Esophagus muscularis mucosa (tissue), 4 donors: ENCODE measurements around the gene TMEM132C. TPM values are rescaled to one million over a fixed set of nuclear protein-coding genes. Genes with fewer than 3 reads are reported as not detected.

Experiments
- DNase-seq: peaks from one replicate; pipeline ENCODE4 v3.0.0-alpha.2; 2017; ENCODE audit errors: extremely low spot score
- H3K27ac ChIP-seq, 4 donors: fragments of 200-600 bp; sonication (generic); replicated peaks in 1 of 4; 1 replicate in 3 of 4; 2 replicates in 1 of 4; pipeline ENCODE4 v1.5.1; 2016 to 2019; ENCODE audit warnings: mild to moderate bottlenecking in 1 of 4
- H3K27me3 ChIP-seq, 4 donors: fragments of 200-600 bp; sonication (generic); one replicate each; pipeline versions ENCODE4 v1.5.1 to v1.6.0; 2016 to 2019
- H3K36me3 ChIP-seq, 4 donors: fragments of 200-600 bp; sonication (generic); one replicate each; pipeline ENCODE4 v1.5.1; 2016 to 2019
- H3K4me1 ChIP-seq, 4 donors: fragments of 200-600 bp; sonication (generic); one replicate each; pipeline ENCODE4 v1.5.1; 2016 to 2019
- H3K4me3 ChIP-seq, 4 donors: fragments of 200-600 bp; sonication (generic); 1 replicate in 2 of 4; 2 replicates in 2 of 4; pipeline ENCODE4 v1.5.1; 2016 to 2019; ENCODE audit warnings: mild to moderate bottlenecking in 4 of 4, moderate library complexity in 1 of 4
- H3K9me3 ChIP-seq, 4 donors: fragments of 200-600 bp; sonication (generic); 1 replicate in 3 of 4; 2 replicates in 1 of 4; pipeline ENCODE4 v1.5.1; 2016 to 2019
- EP300 ChIP-seq: sonication (generic); formaldehyde crosslinking; IDR thresholded peaks from one replicate; pipeline ENCODE4 v1.6.1; 2017; ENCODE audit warnings: antibody characterized with exemption
- POLR2A ChIP-seq: fragments of 450-650 bp; IDR thresholded peaks from one replicate; pipeline ENCODE4 v1.6.1; 2017; ENCODE audit warnings: antibody characterized with exemption, moderate library complexity, mild to moderate bottlenecking, low read depth
- POLR2AphosphoS5 ChIP-seq, 2 donors: sonication (generic); formaldehyde crosslinking; IDR thresholded peaks; one replicate each; pipeline ENCODE4 v1.6.1; 2017; ENCODE audit warnings: antibody characterized with exemption in 2 of 2
- WGBS: methylation state at CpG from one replicate; pipeline ENCODE4 v1.1.5; 2018; 5-methylcytosine and 5-hydroxymethylcytosine counted together
- intact Hi-C: fragments of 100-400 bp; cut with DNase I; formaldehyde crosslinking; loops from one replicate; pipeline ENCODE4 v1.15.1; 2023
- total RNA-seq, 4 donors: library from RNA; depleted of rRNA; stranded (reverse); fragments of >200 nt; gene quantifications; one replicate each; pipeline versions ENCODE4 v1.1.0 to v1.2.1, GENCODE V29; 2016
- TF ChIP-seq, protein P1 (sequence below), 3 experiments: fragments of 200-600 bp in 2 of 3; fragments of 450-650 bp in 1 of 3; sonication (generic) in 2 of 3; IDR thresholded peaks; one replicate each; pipeline ENCODE4 v1.5.1; 2017 to 2019; ENCODE audit warnings: antibody characterized with exemption in 3 of 3, mild to moderate bottlenecking in 2 of 3, moderate library complexity in 1 of 3

TMEM132C gene
- total RNA-seq, 4 donors from 2014 or later, result 2.9 to 3.8 (median 3.5) TPM

DNA sequence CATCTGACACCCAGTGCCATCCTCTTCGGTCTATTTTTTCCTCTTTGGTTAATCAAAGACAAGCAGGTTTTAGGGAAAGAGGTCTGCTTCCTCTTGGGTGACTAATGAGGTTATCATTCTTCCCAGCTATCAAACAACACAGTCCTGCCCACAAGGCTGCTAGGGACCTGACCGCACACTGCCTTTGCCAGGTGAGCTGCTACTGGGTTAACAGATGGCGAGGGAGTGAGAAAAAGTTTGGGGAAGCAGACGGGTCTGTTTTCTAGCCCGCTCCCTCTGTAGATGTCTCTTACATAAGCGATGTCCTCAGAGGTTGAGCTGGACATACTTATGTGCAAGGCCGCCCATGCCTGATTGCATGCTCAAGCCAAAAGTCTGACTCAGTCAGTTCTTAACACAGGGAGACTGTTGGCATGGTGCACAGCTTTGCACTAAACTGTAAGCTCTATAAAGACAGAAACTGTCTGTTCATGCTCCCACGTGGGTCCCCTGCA is 462.7 kb downstream of the TMEM132C start:
- Histone ChIP-seq H3K4me3 (no peak overlapping the region), H3K27ac (no peak overlapping the region), H3K27me3 (peaks cover 0 to 12% (median 0%) of the 10 kb centered on the region in 4 donors), H3K4me1 (no peaks in the 10 kb centered on the region), H3K9me3 (no peaks in the 10 kb centered on the region), H3K36me3 (no peaks in the 10 kb centered on the region)
- no peak for DNase-seq
- intact Hi-C loops, result no loop called here
- TF ChIP-seq, protein P1, sequence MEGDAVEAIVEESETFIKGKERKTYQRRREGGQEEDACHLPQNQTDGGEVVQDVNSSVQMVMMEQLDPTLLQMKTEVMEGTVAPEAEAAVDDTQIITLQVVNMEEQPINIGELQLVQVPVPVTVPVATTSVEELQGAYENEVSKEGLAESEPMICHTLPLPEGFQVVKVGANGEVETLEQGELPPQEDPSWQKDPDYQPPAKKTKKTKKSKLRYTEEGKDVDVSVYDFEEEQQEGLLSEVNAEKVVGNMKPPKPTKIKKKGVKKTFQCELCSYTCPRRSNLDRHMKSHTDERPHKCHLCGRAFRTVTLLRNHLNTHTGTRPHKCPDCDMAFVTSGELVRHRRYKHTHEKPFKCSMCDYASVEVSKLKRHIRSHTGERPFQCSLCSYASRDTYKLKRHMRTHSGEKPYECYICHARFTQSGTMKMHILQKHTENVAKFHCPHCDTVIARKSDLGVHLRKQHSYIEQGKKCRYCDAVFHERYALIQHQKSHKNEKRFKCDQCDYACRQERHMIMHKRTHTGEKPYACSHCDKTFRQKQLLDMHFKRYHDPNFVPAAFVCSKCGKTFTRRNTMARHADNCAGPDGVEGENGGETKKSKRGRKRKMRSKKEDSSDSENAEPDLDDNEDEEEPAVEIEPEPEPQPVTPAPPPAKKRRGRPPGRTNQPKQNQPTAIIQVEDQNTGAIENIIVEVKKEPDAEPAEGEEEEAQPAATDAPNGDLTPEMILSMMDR (IDR thresholded peaks at IDR 0.05), result no peak
- TF ChIP-seq POLR2A, result no peak
- WGBS, result 62% methylated on average over 8 of the region's 8 CpGs

DNA sequence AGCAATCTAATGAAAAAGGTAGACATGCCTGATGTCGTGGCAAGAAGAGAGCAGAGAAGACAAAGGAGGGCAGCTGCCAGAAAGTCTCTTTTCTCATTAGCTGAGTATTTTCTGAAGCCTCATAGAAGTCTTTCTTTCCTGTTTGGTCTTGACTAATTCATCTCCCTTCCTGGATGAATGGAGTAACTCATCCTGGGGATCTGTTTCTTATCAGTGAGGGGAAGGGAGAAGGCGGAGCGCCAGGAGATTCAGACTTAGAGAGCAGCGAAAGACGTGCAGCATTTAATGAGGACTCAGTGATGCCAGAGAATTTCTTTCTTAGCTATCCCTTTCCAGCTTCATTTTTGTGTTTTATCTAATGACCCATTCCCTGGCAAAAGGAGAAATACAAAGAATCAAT is 467.4 kb downstream of the TMEM132C start:
- Histone ChIP-seq H3K27me3 (peaks cover 0 to 12% (median 0%) of the 10 kb centered on the region in 4 donors), H3K36me3 (no peaks in the 10 kb centered on the region), H3K4me1 (no peaks in the 10 kb centered on the region), H3K27ac (no peak overlapping the region), H3K4me3 (no peak overlapping the region), H3K9me3 (no peaks in the 10 kb centered on the region)
- intact Hi-C loops, result no loop called here
- no peak for DNase-seq
- TF ChIP-seq POLR2AphosphoS5 (IDR thresholded peaks at IDR 0.05), result no peak
- TF ChIP-seq, protein P1 (IDR thresholded peaks at IDR 0.05), result no peak
- TF ChIP-seq EP300, result no peak
- no peak for TF ChIP-seq POLR2A
- 18% methylated on average over 5 of the region's 5 CpGs for WGBS

DNA sequence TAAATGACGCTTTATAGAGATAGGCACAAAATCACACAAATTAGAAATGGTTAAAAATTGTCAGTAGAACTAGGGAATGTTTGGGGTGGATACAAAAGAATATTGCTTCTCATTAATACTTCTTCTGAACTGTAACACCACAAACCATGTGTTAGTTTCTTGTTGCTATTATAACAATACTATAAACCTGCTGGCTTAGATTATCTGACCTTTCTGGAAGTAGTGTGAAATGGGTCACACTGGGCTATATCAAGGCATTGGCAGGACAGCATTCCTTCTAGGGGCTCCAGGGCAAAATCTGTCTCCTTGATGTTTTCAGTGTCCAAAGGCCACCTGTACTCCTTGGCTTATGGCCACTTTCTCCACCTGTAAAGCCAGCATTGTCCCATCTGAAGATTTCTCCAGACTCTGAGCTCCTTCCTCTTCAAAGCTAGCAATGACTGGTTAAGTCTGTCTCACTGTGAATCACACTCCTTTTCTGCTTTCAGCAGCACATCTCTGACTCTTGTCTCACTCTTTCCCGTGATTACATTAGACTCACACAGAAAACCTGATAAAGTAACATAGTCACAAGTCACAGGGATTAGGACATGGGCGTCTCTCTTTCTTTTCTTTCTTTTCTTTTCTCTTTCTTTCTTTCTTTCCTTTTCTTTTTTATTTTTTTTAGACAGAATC is 470.5 kb downstream of the TMEM132C start:
- Histone ChIP-seq H3K9me3 (no peaks in the 10 kb centered on the region), H3K27me3 (peaks cover 0 to 5% (median 0%) of the 10 kb centered on the region in 4 donors), H3K27ac (no peak overlapping the region), H3K36me3 (no peaks in the 10 kb centered on the region), H3K4me3 (no peak overlapping the region), H3K4me1 (no peaks in the 10 kb centered on the region)
- DNase-seq, result no peak
- intact Hi-C loops, result no loop called here
- TF ChIP-seq POLR2AphosphoS5 (IDR thresholded peaks at IDR 0.05) (no peak), POLR2A (no peak), EP300 (no peak)
- TF ChIP-seq, protein P1 (IDR thresholded peaks at IDR 0.05), result no peak
- 75% methylated on average over 3 of the region's 3 CpGs for WGBS

DNA sequence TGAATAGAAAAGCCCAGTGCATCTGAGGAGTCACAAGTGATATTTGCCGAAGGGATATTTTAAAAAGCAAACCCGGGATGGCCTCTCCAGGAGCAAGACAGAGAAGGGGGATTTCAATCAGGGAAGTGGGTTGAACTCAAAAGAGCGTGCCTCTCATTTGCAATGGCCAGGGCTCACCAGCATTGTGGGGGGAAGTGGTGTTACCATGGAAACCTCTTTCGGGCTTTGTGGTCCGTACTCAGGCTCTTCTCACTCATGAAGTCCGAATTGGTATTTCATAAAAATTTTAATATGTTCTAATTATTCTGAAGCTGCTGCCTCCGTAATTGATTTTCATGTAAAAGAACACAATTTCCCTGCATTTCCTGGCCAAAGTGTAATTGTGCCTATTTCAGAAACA is 476.9 kb downstream of the TMEM132C start:
- H3K4me1 ChIP-seq, result peaks cover 0 to 17% (median 10%) of the 10 kb centered on the region in 4 donors
- H3K27ac ChIP-seq, result peak overlapping the region in 3 of 4 donors; percentile 35 to 59 (median 59)
- no peaks in the 10 kb centered on the region for H3K9me3 ChIP-seq
- TF ChIP-seq POLR2AphosphoS5 (IDR thresholded peaks at IDR 0.05) (no peak), POLR2A (no peak), EP300 (no peak)
- TF ChIP-seq, protein P1 (IDR thresholded peaks at IDR 0.05), result no peak
- no peak for DNase-seq
- no peaks in the 10 kb centered on the region for H3K36me3 ChIP-seq
- no peaks in the 10 kb centered on the region for H3K27me3 ChIP-seq
- intact Hi-C loops, result no loop called here
- H3K4me3 ChIP-seq, result no peak overlapping the region
- 68% methylated on average over 7 of the region's 7 CpGs for WGBS
